Aorta (tissue), 5 donors: ENCODE data around the gene ZIM2. TPM values are rescaled to one million over a fixed set of nuclear protein-coding genes. Genes with fewer than 3 reads are reported as not detected.

ENCODE experiments used
- ATAC-seq: fragments of 200-7000 bp; cut with Tn5 transposase; one replicate; pipeline ENCODE4 v1.9.1; 2022; ENCODE audit warnings: moderate library complexity; ENCODE audit not compliant: low FRiP score
- DNase-seq, 2 donors: peaks; one replicate each; pipeline ENCODE4 v3.0.0-alpha.2; 2020
- H3K27ac ChIP-seq, 2 donors: one replicate each; pipeline ENCODE4 v1.5.1; 2013; ENCODE audit warnings: low read length in 2 of 2, mild to moderate bottlenecking in 2 of 2, moderate library complexity in 2 of 2, control low read depth in 1 of 2, inconsistent platforms in 1 of 2, low read depth in 1 of 2
- H3K27me3 ChIP-seq, 2 donors: one replicate each; pipeline ENCODE4 v1.6.1; 2013; ENCODE audit warnings: control low read depth in 1 of 2, low read length in 1 of 2, mild to moderate bottlenecking in 1 of 2, moderate library complexity in 1 of 2; ENCODE audit not compliant: insufficient read depth in 2 of 2, control insufficient read depth in 1 of 2
- H3K36me3 ChIP-seq, 2 donors: one replicate each; pipeline ENCODE4 v1.6.1; 2013; ENCODE audit warnings: control low read depth in 1 of 2, low read length in 1 of 2, mild to moderate bottlenecking in 1 of 2; ENCODE audit not compliant: insufficient read depth in 2 of 2, control insufficient read depth in 1 of 2
- H3K4me1 ChIP-seq, 2 donors: one replicate each; pipeline ENCODE4 v1.6.1; 2013; ENCODE audit warnings: low read length in 2 of 2, control low read depth in 1 of 2, mild to moderate bottlenecking in 1 of 2, moderate library complexity in 1 of 2; ENCODE audit not compliant: insufficient read depth in 2 of 2, control insufficient read depth in 1 of 2
- H3K4me3 ChIP-seq, 2 donors: one replicate each; pipeline ENCODE4 v1.5.1; 2013; ENCODE audit warnings: low read length in 2 of 2, control low read depth in 1 of 2, mild to moderate bottlenecking in 1 of 2
- H3K9me3 ChIP-seq: one replicate; pipeline ENCODE4 v1.6.1; 2013; ENCODE audit warnings: mild to moderate bottlenecking, low read length; ENCODE audit not compliant: control insufficient read depth
- WGBS, 2 donors: extraction: QIAGEN DNeasy Blood & Tissue Kit; methylation state at CpG; one replicate each; pipeline ENCODE4 v1.1.7; 2013; 5-methylcytosine and 5-hydroxymethylcytosine counted together
- intact Hi-C, 2 donors: fragments of 100-400 bp; cut with DNase I; formaldehyde crosslinking; loops; one replicate each; pipeline versions ENCODE4 v1.14.2 to v1.15.0; 2022
- polyA plus RNA-seq, 2 donors: library from polyadenylated mRNA; stranded (reverse); fragments of 200-250 nt; gene quantifications; one replicate each; pipeline ENCODE4 v1.2.3, GENCODE V29; 2013
- total RNA-seq, 2 donors: library from RNA; stranded (reverse); fragmentation: NEBNext Ultra II Directional; extraction: Animal tissue kit (Norgen Biotek cat#: 25700); gene quantifications; one replicate each; pipeline ENCODE4 v1.2.1, GENCODE V29; 2021
- donor health status: healthy with polysubstance abuse.
- donor health status: Bipolar disorder and iron deficiency.
- donor health status: DM: no; HTN: no; CAD: no.
- donor health status: DM: no; HTN: no; CAD: no.
- donor health status: DM: yes; HTN: yes; CAD: no.

The ZIM2 gene
- total and polyA plus RNA-seq, 4 donors, result 0.32 to 0.39 TPM; not detected in 2

DNA sequence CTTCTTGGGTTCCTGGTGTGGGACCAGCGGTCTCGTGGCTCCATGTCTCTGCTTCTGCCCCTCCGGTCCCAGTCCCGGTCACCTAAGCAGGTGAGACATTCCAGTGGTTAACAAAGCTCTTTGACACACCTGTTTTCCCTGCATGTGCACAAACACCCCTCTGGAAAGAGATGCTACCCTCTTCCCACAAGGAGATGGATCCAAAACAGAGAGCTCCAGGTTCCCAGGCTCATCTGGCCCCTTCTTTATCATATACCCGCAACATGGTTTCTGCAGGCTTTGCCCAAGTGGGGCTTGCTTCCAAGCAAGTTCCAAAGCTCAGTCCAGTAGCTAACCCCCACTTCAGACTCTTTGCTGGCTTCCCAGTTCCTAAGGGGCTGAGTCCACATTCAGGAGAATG is 17.8 kb downstream of the ZIM2 start:
- Histone ChIP-seq H3K36me3 (no peaks in the 10 kb centered on the region), H3K4me1 (no peaks in the 10 kb centered on the region), H3K27ac (no peak overlapping the region), H3K27me3 (no peaks in the 10 kb centered on the region), H3K9me3 (peaks cover 2% of the 10 kb centered on the region), H3K4me3 (no peak overlapping the region)
- DNase-seq (no peak), ATAC-seq (no peak)
- WGBS, 2 donors, result 92% methylated on average over 5 of the region's 5 CpGs
- intact Hi-C loops, result no loop called here

GRCh38 chr19:56821675-56822074 is 18.9 kb downstream of the ZIM2 start:
- Histone ChIP-seq H3K27me3 (no peaks in the 10 kb centered on the region), H3K4me3 (no peak overlapping the region), H3K36me3 (peaks cover 0 to under 1% of the 10 kb centered on the region in 2 donors), H3K9me3 (peaks cover 4% of the 10 kb centered on the region), H3K4me1 (no peaks in the 10 kb centered on the region), H3K27ac (no peak overlapping the region)
- intact Hi-C loops, result no loop called here
- ATAC-seq (no peak), DNase-seq (no peak)
- 78 to 88% methylated on average over 6 of the region's 6 CpGs for WGBS, 2 donors

- H3K4me3 ChIP-seq, result no peak overlapping the region
- WGBS, 2 donors, result 72% methylated on average over 5 of the region's 5 CpGs
- peaks cover 4% of the 10 kb centered on the region for H3K9me3 ChIP-seq
- ATAC-seq (no peak), DNase-seq (no peak)
- H3K36me3 ChIP-seq, result peaks cover 0 to 3% of the 10 kb centered on the region in 2 donors
- H3K27me3 ChIP-seq, result no peaks in the 10 kb centered on the region
- intact Hi-C loops, result no loop called here
- H3K27ac ChIP-seq, result no peak overlapping the region
- no peaks in the 10 kb centered on the region for H3K4me1 ChIP-seq
Observed at GRCh38 chr19:56821209-56821608, 19.3 kb downstream of the ZIM2 start.

- Histone ChIP-seq H3K4me1 (no peaks in the 10 kb centered on the region), H3K36me3 (peaks cover 0 to 6% of the 10 kb centered on the region in 2 donors), H3K27ac (no peak overlapping the region), H3K4me3 (no peak overlapping the region), H3K27me3 (no peaks in the 10 kb centered on the region), H3K9me3 (peaks cover 2% of the 10 kb centered on the region)
- no peak for DNase-seq
- intact Hi-C loops, result no loop called here
- WGBS, 2 donors, result 83 to 87% methylated on average over 2 of the region's 2 CpGs
- no peak for ATAC-seq
Observed at GRCh38 chr19:56819166-56819565, 21.4 kb downstream of the ZIM2 start.

- Histone ChIP-seq H3K9me3 (peaks cover 2% of the 10 kb centered on the region), H3K4me1 (no peaks in the 10 kb centered on the region), H3K27ac (no peak overlapping the region), H3K4me3 (no peak overlapping the region), H3K27me3 (no peaks in the 10 kb centered on the region), H3K36me3 (peaks cover 0 to 6% of the 10 kb centered on the region in 2 donors)
- intact Hi-C loops, result no loop called here
- no peak for ATAC-seq
- 88 to 90% methylated on average over 7 of the region's 7 CpGs for WGBS, 2 donors
- no peak for DNase-seq
Observed at GRCh38 chr19:56814656-56815055, 25.9 kb downstream of the ZIM2 start.

DNA sequence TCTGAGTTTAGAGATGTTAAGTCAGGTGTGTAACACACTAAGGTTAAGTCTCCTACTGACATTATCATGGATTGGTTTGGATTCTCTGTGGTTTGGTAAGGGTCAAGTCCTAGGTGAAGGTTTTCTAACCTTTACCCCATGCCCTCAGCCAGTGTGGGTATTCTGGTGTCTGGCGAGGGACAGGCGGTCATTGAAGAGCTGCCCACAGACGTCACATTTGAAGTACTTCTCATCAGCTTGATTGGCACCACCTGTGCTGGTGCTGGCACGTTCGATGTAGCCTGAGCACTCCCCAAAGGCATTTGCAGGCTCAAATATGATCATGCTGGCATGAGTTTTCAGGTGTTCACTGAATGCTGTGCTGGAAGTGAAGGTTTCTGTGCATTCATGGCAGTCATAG is 27.0 kb downstream of the ZIM2 start:
- Histone ChIP-seq H3K4me1 (no peaks in the 10 kb centered on the region), H3K27me3 (no peaks in the 10 kb centered on the region), H3K27ac (no peak overlapping the region), H3K4me3 (no peak overlapping the region), H3K36me3 (peaks cover 0 to 6% of the 10 kb centered on the region in 2 donors), H3K9me3 (peaks cover 2% of the 10 kb centered on the region)
- intact Hi-C loops, result no loop called here
- 80 to 88% methylated on average over 5 of the region's 5 CpGs for WGBS, 2 donors
- no peak for ATAC-seq
- no peak for DNase-seq

DNA sequence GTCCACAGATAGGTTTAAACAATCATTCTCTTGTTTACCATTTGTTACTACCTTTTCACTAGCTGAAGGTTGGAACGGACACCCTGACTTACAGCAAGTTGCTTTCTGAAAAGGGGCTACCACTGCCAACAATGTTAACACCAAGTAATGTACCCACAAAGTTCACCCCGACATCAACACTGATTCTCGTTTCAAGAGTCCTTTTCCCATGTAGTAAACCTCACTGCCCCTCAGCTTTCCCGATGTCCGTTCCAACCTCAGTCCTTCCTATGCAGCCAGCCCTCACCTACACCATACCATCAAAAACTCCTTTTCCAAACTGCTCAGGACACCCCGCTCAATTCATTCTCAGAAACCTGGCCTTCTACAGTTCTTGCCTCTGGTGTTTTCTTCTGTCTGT is 29.0 kb downstream of the ZIM2 start:
- H3K4me3 ChIP-seq, result no peak overlapping the region
- H3K27me3 ChIP-seq, result no peaks in the 10 kb centered on the region
- H3K27ac ChIP-seq, result no peak overlapping the region
- WGBS, 2 donors, result 69 to 88% methylated on average over 6 of the region's 6 CpGs
- DNase-seq, result no peak
- no peaks in the 10 kb centered on the region for H3K4me1 ChIP-seq
- no peaks in the 10 kb centered on the region for H3K9me3 ChIP-seq
- no peak for ATAC-seq
- peaks cover 0 to 3% of the 10 kb centered on the region in 2 donors for H3K36me3 ChIP-seq
- intact Hi-C loops, result no loop called here

DNA sequence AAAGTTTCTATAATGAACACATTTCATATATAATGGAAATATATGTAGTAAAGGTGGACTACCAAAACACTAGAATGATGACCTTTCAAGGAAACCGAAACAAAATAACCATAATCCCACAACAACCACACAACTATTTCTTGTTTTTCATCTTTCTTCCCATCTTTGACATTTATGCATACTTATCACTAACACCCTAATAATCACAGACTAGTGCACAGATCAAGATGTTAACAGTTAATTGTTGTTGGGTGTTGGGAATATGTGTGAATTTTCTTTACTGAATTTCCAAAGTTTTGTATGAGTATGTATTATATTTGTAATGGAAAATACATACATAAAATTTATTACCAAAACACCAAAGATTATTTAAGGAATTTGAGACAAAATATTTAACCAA is 30.3 kb downstream of the ZIM2 start:
- intact Hi-C loops, result no loop called here
- peaks cover 2% of the 10 kb centered on the region for H3K9me3 ChIP-seq
- H3K27me3 ChIP-seq, result no peaks in the 10 kb centered on the region
- WGBS, 2 donors, result 90 to 94% methylated on average over 1 of the region's 1 CpG
- H3K27ac ChIP-seq, result no peak overlapping the region
- DNase-seq (no peak), ATAC-seq (no peak)
- H3K4me3 ChIP-seq, result no peak overlapping the region
- no peaks in the 10 kb centered on the region for H3K4me1 ChIP-seq
- H3K36me3 ChIP-seq, result no peaks in the 10 kb centered on the region

DNA sequence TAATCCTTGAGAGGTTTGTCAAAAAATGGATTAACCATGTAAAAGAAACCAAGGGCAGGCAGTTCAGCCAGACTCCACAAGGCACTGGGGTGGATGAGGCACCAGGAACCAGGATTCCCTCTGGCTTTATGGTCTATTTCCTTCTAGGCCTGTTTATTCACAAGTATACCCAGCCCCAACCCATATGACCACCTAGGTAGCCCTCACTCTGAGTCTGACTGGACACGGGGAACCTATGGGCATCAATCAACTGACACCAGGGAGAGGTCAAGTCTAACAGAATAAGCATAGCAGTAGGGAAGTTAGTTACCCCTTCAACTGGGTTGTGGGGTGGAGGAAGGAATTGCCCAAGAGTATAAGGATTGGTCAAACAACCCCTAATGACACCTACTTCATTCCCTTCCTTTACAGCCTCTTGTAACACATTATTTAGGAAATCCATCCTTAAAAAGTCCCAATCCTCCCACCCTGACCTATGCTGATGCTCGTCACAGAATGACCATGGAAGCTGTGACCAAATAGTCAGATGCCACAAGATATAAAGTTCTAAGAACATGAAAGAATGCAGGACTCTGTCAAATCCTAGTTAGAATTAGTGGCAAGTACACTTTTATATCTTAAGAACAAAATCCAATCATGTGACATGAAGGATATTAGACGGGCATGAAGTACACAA is 31.7 kb downstream of the ZIM2 start:
- H3K27ac ChIP-seq, result no peak overlapping the region
- H3K4me1 ChIP-seq, result no peaks in the 10 kb centered on the region
- no peak for DNase-seq
- 82 to 83% methylated on average over 3 of the region's 3 CpGs for WGBS, 2 donors
- H3K9me3 ChIP-seq, result peaks cover 2% of the 10 kb centered on the region
- H3K27me3 ChIP-seq, result no peaks in the 10 kb centered on the region
- no peak overlapping the region for H3K4me3 ChIP-seq
- intact Hi-C loops, result no loop called here
- H3K36me3 ChIP-seq, result no peaks in the 10 kb centered on the region
- no peak for ATAC-seq
